Caco-2 (cell line): ENCODE results near the gene NUMB. TPM values are rescaled to one million over a fixed set of nuclear protein-coding genes. Genes with fewer than 3 reads are reported as not detected.

Experiments
- BruUV-seq: library from RNA; stranded (reverse); fragments of 400-500 nt; replicated peaks from 2 replicates; lab custom pipeline; 2021; lab: Mats Ljungman, UMichigan
- CTCF ChIA-PET: fragments of 300-600 bp; sonication (Branson Sonifier 250); formaldehyde crosslinking; loops from one replicate; lab custom pipeline; 2022; ENCODE audit warnings: antibody characterized with exemption; lab: Charles Lee
- POLR2A ChIA-PET: fragments of 300-600 bp; sonication (Branson Sonifier 250); formaldehyde crosslinking; loops from one replicate; lab custom pipeline; 2022; ENCODE audit warnings: antibody characterized with exemption; lab: Charles Lee
- DNase-seq, 2 experiments: peaks; one replicate each; pipeline versions ENCODE4 v3.0.0 to v3.0.0-alpha.2; 2020 to 2022
- H3K27me3 ChIP-seq: replicated peaks from 2 replicates; pipeline ENCODE4 v1.6.0; 2011; ENCODE audit warnings: low read length; ENCODE audit not compliant: control insufficient read depth, insufficient read depth
- H3K36me3 ChIP-seq: 2 replicates; pipeline ENCODE4 v1.5.1; 2011; ENCODE audit warnings: low read length; ENCODE audit not compliant: control insufficient read depth, insufficient read depth
- H3K4me1 ChIP-seq: fragments of 250-450 bp; sonication (Bioruptor Pico); 2 replicates; pipeline ENCODE4 v1.5.1; 2020; ENCODE audit warnings: mild to moderate bottlenecking
- H3K4me3 ChIP-seq: 2 replicates; pipeline ENCODE4 v1.5.1; 2011; ENCODE audit warnings: low read depth, mild to moderate bottlenecking, control low read depth, low read length
- H3K9me3 ChIP-seq: fragments of 250-450 bp; sonication (Bioruptor Pico); 2 replicates; pipeline ENCODE4 v1.5.1; 2020; ENCODE audit warnings: mild to moderate bottlenecking, moderate library complexity
- H3K27ac Mint-ChIP-seq: one replicate; pipeline ENCODE4 v1.8.0; 2022; ENCODE audit warnings: mixed read lengths; ENCODE audit not compliant: unreplicated experiment
- H3K27me3 Mint-ChIP-seq: one replicate; pipeline ENCODE4 v1.8.0; 2022; ENCODE audit warnings: mixed read lengths; ENCODE audit not compliant: insufficient read depth, unreplicated experiment
- H3K36me3 Mint-ChIP-seq: one replicate; pipeline ENCODE4 v1.8.0; 2022; ENCODE audit warnings: mild to moderate bottlenecking, mixed read lengths; ENCODE audit not compliant: insufficient read depth, unreplicated experiment
- H3K4me1 Mint-ChIP-seq: one replicate; pipeline ENCODE4 v1.8.0; 2022; ENCODE audit warnings: low read depth, mixed read lengths; ENCODE audit not compliant: unreplicated experiment
- H3K4me3 Mint-ChIP-seq: one replicate; pipeline ENCODE4 v1.8.0; 2022; ENCODE audit warnings: mild to moderate bottlenecking, moderate library complexity, mixed read lengths; ENCODE audit not compliant: unreplicated experiment
- H3K9me3 Mint-ChIP-seq: one replicate; pipeline ENCODE4 v1.8.0; 2022; ENCODE audit warnings: mixed read lengths; ENCODE audit not compliant: unreplicated experiment
- intact Hi-C: fragments of 100-400 bp; cut with micrococcal nuclease; formaldehyde crosslinking; loops from one replicate; pipeline ENCODE4 v1.10.0; 2022; ENCODE audit not compliant: unreplicated experiment
- total RNA-seq: library from RNA; stranded (reverse); gene quantifications from 2 replicates; pipeline ENCODE4 v1.2.3, GENCODE V29; 2022
- TF ChIP-seq, protein P1 (sequence below), 2 experiments: fragments of 200-600 bp in 1 of 2; IDR thresholded peaks; 1 replicate in 1 of 2; 2 replicates in 1 of 2; pipeline versions ENCODE4 v1.5.1 to v1.8.0; 2011 to 2022; ENCODE audit warnings: antibody characterized with exemption in 1 of 2, control low read depth in 1 of 2, inconsistent platforms in 1 of 2, low read depth in 1 of 2, low read length in 1 of 2, mild to moderate bottlenecking in 1 of 2, moderate library complexity in 1 of 2; ENCODE audit not compliant: insufficient read depth in 1 of 2, severe bottlenecking in 1 of 2, unreplicated experiment in 1 of 2

Gene NUMB
- total RNA-seq, 1 experiment from 2014 or later, result 67.6 TPM

DNA sequence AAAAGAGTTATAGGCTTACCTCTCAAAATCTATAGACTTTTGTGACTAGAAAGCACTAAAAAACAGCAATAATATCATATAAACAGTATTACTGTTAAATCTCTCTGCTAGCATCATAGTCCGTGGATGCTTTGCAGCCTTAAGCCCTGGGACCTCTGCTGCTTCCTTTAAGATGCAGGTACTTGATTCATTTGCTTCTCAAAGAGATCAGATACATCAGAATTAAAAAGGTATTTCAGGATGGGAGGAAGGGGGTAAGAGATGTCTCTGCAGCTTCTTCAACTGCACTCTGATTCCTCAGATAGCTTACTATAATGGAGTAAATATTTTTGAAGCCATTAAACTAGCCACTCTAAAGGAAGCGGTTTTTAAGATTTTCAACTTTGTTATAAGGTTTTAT, 171.7 kb downstream of the NUMB start:
- Histone ChIP-seq H3K9me3 (no peaks in the 10 kb centered on the region), H3K4me1 (no peaks in the 10 kb centered on the region), H3K36me3 (peaks cover 2% of the 10 kb centered on the region), H3K4me3 (no peak overlapping the region), H3K27me3 (no peaks in the 10 kb centered on the region)
- H3K9me3 Mint-ChIP-seq, result no peaks in the 10 kb centered on the region
- H3K4me3 Mint-ChIP-seq, result no peak overlapping the region
- POLR2A ChIA-PET, result no interaction called here
- no peak for DNase-seq
- TF ChIP-seq, protein P1, sequence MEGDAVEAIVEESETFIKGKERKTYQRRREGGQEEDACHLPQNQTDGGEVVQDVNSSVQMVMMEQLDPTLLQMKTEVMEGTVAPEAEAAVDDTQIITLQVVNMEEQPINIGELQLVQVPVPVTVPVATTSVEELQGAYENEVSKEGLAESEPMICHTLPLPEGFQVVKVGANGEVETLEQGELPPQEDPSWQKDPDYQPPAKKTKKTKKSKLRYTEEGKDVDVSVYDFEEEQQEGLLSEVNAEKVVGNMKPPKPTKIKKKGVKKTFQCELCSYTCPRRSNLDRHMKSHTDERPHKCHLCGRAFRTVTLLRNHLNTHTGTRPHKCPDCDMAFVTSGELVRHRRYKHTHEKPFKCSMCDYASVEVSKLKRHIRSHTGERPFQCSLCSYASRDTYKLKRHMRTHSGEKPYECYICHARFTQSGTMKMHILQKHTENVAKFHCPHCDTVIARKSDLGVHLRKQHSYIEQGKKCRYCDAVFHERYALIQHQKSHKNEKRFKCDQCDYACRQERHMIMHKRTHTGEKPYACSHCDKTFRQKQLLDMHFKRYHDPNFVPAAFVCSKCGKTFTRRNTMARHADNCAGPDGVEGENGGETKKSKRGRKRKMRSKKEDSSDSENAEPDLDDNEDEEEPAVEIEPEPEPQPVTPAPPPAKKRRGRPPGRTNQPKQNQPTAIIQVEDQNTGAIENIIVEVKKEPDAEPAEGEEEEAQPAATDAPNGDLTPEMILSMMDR (IDR thresholded peaks at IDR 0.05; ENCODE audit: insufficient read depth in 1 of 2, low read depth in 1 of 2, low read length in 1 of 2, severe bottlenecking in 1 of 2, unreplicated experiment in 1 of 2), result no peak
- no peaks in the 10 kb centered on the region for H3K27me3 Mint-ChIP-seq
- H3K36me3 Mint-ChIP-seq, result peaks cover 34% of the 10 kb centered on the region
- peaks cover 6% of the 10 kb centered on the region for H3K4me1 Mint-ChIP-seq
- no TSS peak for BruUV-seq
- CTCF ChIA-PET, result interaction anchor here (0.6 kb wide), 1 partner anchor 188 kb away, joined by 5 read pairs; no protein-coding TSS in a partner anchor
- H3K27ac Mint-ChIP-seq, result no peak overlapping the region
- intact Hi-C loops, result no loop called here

DNA sequence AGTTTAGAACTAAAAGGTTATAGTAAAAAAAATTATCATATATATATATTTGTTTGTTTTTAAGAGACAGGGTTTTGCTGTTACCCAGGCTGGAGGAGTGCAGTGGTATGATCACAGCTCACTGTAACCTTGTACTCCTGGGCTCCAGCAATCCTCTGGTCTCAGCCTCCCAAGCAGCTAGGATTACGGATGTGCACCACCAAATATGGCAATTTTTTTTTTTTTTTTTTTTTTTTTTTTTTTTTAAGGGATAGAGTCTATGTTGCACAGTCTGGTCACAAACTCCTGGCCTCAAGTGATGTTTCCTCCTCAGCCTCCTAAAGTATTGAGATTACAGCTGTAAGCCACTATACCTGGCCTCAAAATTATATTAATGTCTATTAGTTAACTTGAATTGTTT, 172.4 kb downstream of the NUMB start:
- H3K4me3 Mint-ChIP-seq, result no peak overlapping the region
- TF ChIP-seq, protein P1 (IDR thresholded peaks at IDR 0.05; ENCODE audit: insufficient read depth in 1 of 2, low read depth in 1 of 2, low read length in 1 of 2, severe bottlenecking in 1 of 2, unreplicated experiment in 1 of 2), result no peak
- Histone ChIP-seq H3K36me3 (peaks cover 2% of the 10 kb centered on the region), H3K4me1 (no peaks in the 10 kb centered on the region), H3K27me3 (no peaks in the 10 kb centered on the region), H3K9me3 (no peaks in the 10 kb centered on the region), H3K4me3 (no peak overlapping the region)
- no TSS peak for BruUV-seq
- ChIA-PET POLR2A (no interaction called here), CTCF (no interaction called here)
- H3K27ac Mint-ChIP-seq, result no peak overlapping the region
- intact Hi-C loops, result no loop called here
- H3K36me3 Mint-ChIP-seq, result peaks cover 34% of the 10 kb centered on the region
- peaks cover 6% of the 10 kb centered on the region for H3K4me1 Mint-ChIP-seq
- no peaks in the 10 kb centered on the region for H3K9me3 Mint-ChIP-seq
- H3K27me3 Mint-ChIP-seq, result no peaks in the 10 kb centered on the region
- DNase-seq, result no peak

DNA sequence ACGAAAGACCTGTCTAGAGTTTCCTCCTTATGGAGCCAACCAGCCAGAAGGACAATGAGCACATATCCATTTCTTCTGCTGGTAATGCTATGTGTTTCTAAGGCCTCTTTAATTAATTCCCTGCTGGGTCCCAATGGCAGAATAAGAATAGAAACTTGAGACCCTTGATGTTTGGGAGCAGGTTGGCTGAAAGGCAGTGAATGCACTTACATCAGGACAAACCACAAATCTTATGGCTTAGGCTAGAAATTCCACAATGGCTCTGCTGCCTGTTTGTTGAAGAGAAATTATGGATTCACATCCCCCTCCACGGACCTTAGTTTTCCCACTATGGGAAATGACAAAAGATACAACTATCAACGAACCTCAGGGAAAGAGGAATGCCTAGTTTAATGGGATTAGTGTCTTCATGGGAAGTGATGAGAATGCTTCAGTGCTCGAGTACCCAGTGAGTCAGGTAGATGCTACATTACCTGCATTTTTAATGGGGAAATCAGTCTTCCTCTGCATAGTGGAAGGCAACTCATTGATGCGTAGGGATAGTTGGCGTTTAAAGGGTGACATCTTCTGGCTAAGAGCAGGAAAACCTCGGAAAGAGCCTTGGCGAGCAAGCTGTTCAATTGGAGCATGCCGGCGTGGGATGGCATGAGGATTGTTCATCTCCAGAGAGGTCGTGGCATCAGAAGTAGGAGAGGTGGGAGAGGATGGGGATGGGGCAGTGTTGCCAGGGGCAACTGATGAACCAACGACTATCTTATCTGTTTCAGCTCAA, 174.6 kb downstream of the NUMB start:
- TF ChIP-seq, protein P1 (IDR thresholded peaks at IDR 0.05; ENCODE audit: insufficient read depth in 1 of 2, low read depth in 1 of 2, low read length in 1 of 2, severe bottlenecking in 1 of 2, unreplicated experiment in 1 of 2), result no peak
- Mint-ChIP-seq H3K9me3 (no peaks in the 10 kb centered on the region), H3K27ac (no peak overlapping the region), H3K36me3 (peaks cover 44% of the 10 kb centered on the region), H3K4me1 (peaks cover 6% of the 10 kb centered on the region), H3K27me3 (no peaks in the 10 kb centered on the region), H3K4me3 (no peak overlapping the region)
- no peak for DNase-seq
- no peak overlapping the region for H3K4me3 ChIP-seq
- no peaks in the 10 kb centered on the region for H3K27me3 ChIP-seq
- ChIA-PET POLR2A (no interaction called here), CTCF (interaction anchor here (0.6 to 1.2 kb wide), 2 partner anchors 110 to 188 kb away, joined by 3 read pairs; no protein-coding TSS in a partner anchor)
- no peaks in the 10 kb centered on the region for H3K4me1 ChIP-seq
- no TSS peak for BruUV-seq
- intact Hi-C loops, result loop anchor here (5.0 kb wide), 2 partner anchors 46 to 189 kb away; partner anchors contain the start of gene PAPLN
- peaks cover 2% of the 10 kb centered on the region for H3K36me3 ChIP-seq
- no peaks in the 10 kb centered on the region for H3K9me3 ChIP-seq
